ENCODE data around the gene PRPF6. TPM values are rescaled to one million over a fixed set of nuclear protein-coding genes. Genes with fewer than 3 reads are reported as not detected.

PRPF6 gene
- total RNA-seq, 4 donors from 2014 or later = 34.7 to 43.8 (median 40.2) TPM

GRCh38 chr20:64003960-64004725, 23.2 kb downstream of the PRPF6 start:
- ATAC-seq (ENCODE audit: low FRiP score) = no peak

GRCh38 chr20:64005394-64005793, 24.5 kb downstream of the PRPF6 start:
- DNase-seq (ENCODE audit: low spot score) (no peak), ATAC-seq (ENCODE audit: low FRiP score) (no peak)
- TF ChIP-seq CTCF (IDR thresholded peaks at IDR 0.05) = no peak

More at GRCh38 chr20:64003960-64004725, 23.2 kb downstream of the PRPF6 start:
- no peak for TF ChIP-seq CTCF (IDR thresholded peaks at IDR 0.05)
- no peak for DNase-seq (ENCODE audit: low spot score)

GRCh38 chr20:64006490-64006889, 25.6 kb downstream of the PRPF6 start:
- no peak for ATAC-seq (ENCODE audit: low FRiP score)
- DNase-seq (ENCODE audit: low spot score) = no peak
- no peak for TF ChIP-seq CTCF (IDR thresholded peaks at IDR 0.05)

- TF ChIP-seq CTCF (IDR thresholded peaks at IDR 0.05) = no peak
- ATAC-seq (ENCODE audit: low FRiP score) (no peak), DNase-seq (ENCODE audit: low spot score) (no peak)
These were observed 26.0 kb downstream of the PRPF6 start for GRCh38 chr20:64006902-64007301.

GRCh38 chr20:64009811-64010387, 29.0 kb downstream of the PRPF6 start:
- no peak for TF ChIP-seq CTCF (IDR thresholded peaks at IDR 0.05)
- ATAC-seq (ENCODE audit: low FRiP score) = no peak

GRCh38 chr20:64010711-64011237, 29.8 kb downstream of the PRPF6 start:
- no peak for TF ChIP-seq CTCF (IDR thresholded peaks at IDR 0.05)
- DNase-seq (ENCODE audit: low spot score) (no peak), ATAC-seq (ENCODE audit: low FRiP score) (no peak)

More at GRCh38 chr20:64009811-64010387, 29.0 kb downstream of the PRPF6 start:
- DNase-seq (ENCODE audit: low spot score) = no peak
